Left cardiac atrium (tissue), 4 donors: ENCODE results near the gene PACS1. TPM values are rescaled to one million over a fixed set of nuclear protein-coding genes. Genes with fewer than 3 reads are reported as not detected.
A peak's percentile ranks its signal among the peaks of the same experiment; 100 is the strongest.

ENCODE experiments used
- ATAC-seq, 2 donors: fragments of 200-7000 bp; cut with Tn5 transposase; one replicate each; pipeline ENCODE4 v1.9.1; 2020; ENCODE audit warnings: mild to moderate bottlenecking in 2 of 2, moderate library complexity in 2 of 2
- DNase-seq: peaks from one replicate; pipeline ENCODE4 v3.0.0-alpha.2; 2020
- intact Hi-C, 2 donors: fragments of 100-400 bp; cut with DNase I; formaldehyde crosslinking; loops; one replicate each; pipeline versions ENCODE4 v1.14.1 to v1.15.1; 2022 to 2023
- total RNA-seq, 2 donors: library from RNA; stranded (reverse); fragmentation: NEBNext Ultra II Directional; extraction: Animal tissue kit (Norgen Biotek cat#: 25700); gene quantifications; one replicate each; pipeline ENCODE4 v1.2.1, GENCODE V29; 2021
- donor health status: DM: no; HTN: yes; CAD: no.
- donor health status: DM: no; HTN: yes; CAD: no; lungs with severe emphysema.
- donor health status: DM: yes; HTN: yes; CAD: no.
- donor health status: Dilated cardiomyopathy.

PACS1 gene
- total RNA-seq, 2 donors from 2014 or later = 51.6 to 74.4 TPM

DNA sequence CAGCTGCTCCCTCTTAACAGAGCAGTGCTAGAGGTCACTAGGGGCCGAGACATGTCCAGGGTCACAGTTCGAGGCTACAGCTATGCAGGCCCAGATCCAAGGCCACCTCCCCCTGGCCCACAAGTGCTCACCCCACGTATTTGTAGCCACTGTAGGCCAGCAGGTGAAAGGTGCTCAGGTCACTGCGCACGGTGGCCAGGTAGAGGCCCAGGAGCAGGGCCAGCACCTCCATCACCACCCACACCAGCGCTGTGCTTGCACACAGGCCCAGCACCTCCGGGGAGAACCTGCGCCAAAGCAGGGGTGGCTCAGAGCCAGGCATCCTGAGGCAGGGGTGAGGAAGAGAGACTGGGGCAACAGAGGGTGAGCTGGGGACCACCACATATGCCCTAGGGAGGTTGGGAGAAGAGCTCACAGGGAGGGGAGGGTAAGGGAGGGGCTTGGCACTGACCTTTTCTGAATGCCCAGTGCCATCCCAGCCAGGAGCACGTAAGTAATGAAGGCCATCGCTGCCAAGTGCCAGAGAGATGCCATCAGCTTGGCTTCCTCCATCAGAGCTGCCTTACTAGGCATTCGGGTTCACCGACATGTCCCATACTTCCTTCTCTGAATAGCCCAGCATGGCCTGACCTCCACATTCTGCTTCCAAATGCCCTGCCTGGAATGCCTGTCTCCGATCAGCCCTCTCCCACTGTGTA is 215.3 kb downstream of the PACS1 start:
- intact Hi-C loops = loop anchor here in 1 of 2 donors (10.0 kb wide), 1 partner anchor 61 kb away; no protein-coding TSS in a partner anchor
- ATAC-seq (no peak), DNase-seq (no peak)

DNA sequence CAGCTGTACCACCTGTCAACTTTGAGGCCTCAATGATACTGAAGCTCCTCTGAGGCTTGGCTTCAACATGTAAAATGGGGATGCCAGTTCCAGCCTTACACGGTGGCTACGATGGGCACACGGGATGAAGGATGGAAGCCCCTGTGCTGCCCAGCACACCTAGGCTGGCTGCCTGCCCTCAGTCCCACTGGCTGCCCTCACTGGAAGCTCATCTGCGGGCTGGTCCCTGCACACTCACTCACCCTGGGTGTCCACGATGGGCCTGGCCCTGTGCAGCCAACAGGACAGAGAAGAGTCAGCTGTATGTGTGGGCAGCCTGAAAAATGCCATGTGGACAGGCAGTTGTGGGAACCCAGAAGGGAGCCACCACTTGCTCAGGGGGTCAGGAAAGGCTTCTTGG is 216.6 kb downstream of the PACS1 start:
- no peak for DNase-seq
- no peak for ATAC-seq
- intact Hi-C loops = loop anchor here in 1 of 2 donors (10.0 kb wide), 1 partner anchor 62 kb away; no protein-coding TSS in a partner anchor

DNA sequence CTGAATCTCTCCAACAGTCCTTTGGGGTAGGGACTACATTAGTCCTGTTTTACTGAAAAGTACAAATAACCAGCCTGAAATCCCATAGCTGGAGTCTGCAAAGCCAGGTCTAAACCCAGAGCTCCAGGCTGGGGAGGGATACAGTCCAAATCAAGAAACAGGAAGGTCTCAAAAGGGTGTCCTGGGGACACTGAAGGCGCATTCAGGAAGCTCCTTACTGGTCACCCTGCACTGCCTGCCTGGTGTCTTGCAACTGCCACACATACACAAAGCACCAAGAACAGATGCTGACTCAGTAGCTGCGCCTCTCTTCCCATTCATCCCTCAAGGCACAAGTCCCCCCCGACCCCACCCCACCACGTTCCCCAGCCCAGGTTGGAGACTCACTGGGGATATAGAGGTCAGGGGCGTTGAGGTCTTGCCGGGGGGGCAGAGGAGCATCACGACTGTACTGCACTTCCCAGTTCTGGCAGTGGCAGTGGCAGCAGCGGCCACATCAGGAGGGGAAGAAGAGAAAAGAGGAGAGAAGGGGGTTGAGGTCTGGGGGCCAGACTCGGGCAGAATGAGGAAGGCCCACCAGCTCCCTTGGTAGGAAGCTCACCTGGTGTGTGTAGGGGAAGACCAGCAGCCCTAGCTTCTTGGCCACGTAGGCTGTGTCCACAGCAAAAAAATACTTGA is 217.3 kb downstream of the PACS1 start:
- ATAC-seq (no peak), DNase-seq (no peak)
- intact Hi-C loops = loop anchor here in 1 of 2 donors (10.0 kb wide), 1 partner anchor 63 kb away; no protein-coding TSS in a partner anchor

DNA sequence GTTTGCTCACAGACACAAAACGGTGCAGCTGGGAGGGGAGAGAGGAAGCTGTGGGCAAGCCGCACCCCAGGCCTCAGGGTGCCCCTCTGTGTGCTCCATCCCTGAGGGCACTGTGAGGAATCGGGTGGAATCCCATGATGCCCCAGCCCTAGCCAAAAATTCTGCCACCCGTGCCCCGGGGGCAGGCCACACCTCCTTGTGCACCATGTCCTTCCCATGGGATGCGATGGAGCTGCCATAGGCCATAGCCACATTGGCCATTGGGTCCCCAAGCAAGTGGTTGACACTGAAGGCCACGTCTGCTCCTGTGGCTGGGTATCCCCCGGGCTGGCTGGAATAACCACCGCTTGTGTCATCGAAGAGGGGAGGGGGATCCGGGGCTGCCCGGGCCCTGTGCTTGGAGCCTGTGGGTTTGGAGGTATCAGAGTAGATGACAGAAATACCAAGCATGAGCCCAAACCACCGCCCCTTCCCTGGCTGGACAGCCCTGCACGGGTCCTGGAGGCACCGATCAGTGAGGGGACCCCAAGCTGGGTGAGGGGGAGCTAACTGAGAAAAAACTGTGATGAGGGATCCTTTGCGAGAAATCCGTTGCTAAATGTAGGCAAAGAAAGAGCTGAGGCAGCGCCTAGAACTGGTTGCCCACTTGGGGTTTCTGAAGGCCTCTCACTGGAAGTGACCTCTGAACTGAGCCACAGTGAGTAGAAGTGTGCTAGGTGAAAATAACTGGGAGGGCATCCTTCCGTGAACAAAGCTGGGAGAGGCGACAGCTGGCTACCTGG is 218.0 kb downstream of the PACS1 start:
- DNase-seq (no peak), ATAC-seq (no peak)
- intact Hi-C loops = loop anchor here in 1 of 2 donors (10.0 kb wide), 1 partner anchor 63 kb away; no protein-coding TSS in a partner anchor

DNA sequence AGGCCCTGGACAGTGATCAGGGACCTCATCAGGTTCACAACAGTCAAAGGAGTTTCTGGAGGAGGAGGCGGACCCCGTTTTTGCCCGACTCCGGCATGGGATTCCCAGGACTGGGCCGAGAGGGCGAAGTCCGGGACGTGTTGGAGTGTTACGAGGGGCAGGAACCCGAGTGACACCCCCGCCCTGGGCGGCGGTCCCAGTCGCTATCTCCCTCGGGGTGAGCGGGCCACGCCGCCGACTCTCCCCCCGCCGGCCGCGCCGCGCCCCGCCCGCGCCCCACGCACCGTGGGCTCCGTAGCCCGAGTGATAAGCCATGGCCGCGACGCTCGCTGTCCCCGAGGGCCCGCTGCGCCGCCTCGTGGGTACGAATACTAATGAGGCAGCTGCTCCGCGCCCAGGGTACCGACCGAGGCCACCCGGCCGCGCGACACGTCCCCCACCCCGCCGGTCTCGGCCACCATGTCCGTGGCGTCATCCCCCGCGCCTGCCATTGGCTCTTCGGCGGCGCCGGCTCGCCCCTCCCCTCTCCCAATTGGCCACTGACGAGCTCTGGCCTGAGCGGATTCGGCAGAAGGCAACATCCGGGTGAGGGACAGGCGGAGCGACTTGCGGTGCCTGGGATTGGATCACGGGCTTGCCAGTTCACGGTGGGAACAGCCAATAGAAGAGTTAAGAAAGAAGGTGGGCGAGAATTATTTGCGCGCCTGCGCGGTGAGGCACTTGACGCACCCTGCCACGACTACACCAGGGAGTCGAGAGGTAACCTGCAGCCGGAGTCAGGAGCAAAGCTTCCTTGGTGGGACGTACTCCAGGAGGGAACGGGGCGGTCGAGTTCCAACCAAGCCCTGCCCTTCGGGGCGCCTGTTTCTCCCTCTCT is 218.8 kb downstream of the PACS1 start, which contains the start of gene YIF1A:
TSS of gene YIF1A (minus strand) at position 473 of the 877 bp plus-strand sequence. CDS start at position 315, 158 bp downstream.
- ATAC-seq (peak; percentile 94 to 97), DNase-seq (peak; percentile 99)
- intact Hi-C loops = loop anchor here in 1 of 2 donors (10.0 kb wide), 1 partner anchor 64 kb away; no protein-coding TSS in a partner anchor

DNA sequence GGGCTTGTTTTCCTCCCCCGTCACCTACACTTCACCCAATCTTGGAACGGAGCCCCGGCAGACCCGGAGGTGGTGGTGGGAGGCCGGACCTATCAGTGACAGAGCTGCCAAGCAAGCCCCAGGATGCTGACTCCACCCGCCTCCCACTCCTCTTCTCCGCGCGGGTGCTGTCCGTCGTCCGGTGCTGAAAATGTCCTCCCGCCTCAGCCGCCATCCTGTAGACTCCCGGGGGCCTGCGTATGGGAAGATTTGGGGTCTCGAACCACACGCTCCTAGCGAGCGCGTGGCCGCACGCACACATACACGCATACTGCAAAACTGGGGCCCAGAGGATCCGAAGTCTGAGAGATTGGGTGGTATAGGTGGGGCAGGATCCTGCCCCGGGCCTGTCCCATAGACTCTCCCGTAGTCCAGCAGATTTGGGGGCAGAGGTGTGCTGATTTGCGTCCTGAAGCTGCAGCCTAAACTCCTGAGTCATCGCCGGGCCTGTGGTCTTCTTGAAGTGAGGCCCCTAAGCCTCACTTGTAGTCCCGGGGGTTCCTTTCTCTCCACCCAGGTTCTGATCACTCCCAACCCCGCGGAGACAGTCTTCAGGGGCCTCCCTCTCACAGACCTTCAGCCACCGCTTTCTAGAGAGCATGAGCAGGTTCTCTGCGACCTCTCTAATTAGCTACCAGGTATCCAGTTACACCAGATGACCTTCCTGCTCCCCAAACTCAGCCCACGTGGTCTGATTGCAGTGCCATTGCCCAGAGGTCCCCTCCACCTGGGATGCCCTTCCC is 219.7 kb downstream of the PACS1 start:
- intact Hi-C loops = loop anchor here in 1 of 2 donors (10.0 kb wide), 1 partner anchor 65 kb away; no protein-coding TSS in a partner anchor
- DNase-seq = peak; percentile 81
- peak; percentile 58 to 61 for ATAC-seq

DNA sequence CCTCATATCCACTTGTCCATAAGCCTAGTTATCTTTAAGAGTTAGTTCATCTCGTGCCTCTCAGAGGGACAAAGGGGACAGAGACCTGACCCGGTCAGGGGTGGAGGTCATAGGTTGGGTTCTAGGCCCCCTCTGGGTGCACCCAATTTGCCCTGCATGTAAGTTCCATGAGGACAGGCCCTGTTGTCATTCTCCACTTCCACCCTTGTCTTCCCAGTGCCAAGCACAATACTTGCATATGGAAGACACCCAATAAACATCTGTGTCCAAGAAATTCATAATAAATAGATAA is 220.2 kb downstream of the PACS1 start:
- ATAC-seq = no peak
- intact Hi-C loops = no loop called here
- no peak for DNase-seq

DNA sequence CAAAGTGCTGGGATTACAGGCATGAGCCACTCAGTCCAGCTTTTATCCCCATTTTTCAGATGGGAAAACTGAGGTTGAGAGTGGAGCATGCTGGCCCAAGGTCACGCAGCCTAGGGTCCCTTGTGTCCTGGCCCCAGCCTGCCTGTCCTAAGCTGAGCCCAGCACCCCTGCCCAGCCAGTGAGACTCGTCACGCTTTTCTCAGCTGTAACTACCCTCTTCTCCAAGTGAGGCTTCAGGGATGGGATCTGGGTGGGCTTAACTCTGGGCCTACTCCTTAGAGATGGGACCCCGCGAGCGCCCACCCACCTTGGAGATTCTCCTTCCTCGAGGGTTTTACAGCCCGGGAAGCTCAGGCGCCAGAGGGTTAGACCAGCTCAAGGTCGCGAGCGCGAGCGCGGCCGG is 221.2 kb downstream of the PACS1 start:
- ATAC-seq (no peak), DNase-seq (no peak)
- intact Hi-C loops = no loop called here

DNA sequence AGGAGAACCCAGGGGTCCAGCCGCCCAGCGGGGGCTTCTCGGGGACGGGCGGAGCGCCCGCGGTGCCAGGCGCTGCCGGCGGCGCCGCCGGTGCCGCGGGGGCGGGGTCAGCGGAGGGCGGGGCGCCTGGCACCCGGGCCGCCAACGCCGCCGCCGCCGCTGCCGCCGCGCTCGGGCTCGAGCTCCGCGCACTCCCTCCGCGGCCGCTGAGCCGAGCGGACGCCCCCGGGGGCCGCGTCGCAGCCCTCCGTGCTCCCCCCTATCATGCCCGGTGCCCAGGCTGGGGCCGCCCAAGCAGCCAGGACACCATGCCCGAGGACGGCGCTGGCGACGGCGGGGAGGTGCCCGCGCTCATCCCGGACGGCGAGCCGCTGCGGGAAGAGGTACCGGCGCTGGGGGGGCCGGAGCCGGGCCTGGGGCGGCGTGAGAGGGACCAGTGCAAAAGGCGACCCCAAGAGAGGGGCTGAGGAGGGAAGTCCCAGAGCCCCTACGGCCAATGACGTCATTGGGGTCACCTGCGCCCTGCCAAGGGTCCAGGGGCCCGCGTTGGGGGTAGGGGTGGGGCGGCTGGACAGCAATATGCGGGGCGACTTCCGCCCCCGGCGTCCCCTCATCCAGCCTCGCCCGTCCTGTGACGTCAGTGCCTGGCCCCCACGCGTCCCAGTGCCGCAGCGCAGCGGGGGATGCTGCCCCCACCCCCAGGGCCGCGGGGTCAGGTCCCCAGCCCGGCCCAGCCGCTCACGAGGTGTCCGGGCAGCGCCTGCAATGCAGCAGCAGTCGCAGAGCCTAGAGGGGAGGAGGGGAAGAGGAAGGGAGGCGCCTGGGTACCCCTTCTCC is 221.9 kb downstream of the PACS1 start, which contains the start of gene TMEM151A:
TSS of gene TMEM151A (plus strand) at position 189 of the 837 bp plus-strand sequence. CDS start at position 309, 120 bp downstream.
- intact Hi-C loops = no loop called here
- no peak for ATAC-seq
- no peak for DNase-seq

DNA sequence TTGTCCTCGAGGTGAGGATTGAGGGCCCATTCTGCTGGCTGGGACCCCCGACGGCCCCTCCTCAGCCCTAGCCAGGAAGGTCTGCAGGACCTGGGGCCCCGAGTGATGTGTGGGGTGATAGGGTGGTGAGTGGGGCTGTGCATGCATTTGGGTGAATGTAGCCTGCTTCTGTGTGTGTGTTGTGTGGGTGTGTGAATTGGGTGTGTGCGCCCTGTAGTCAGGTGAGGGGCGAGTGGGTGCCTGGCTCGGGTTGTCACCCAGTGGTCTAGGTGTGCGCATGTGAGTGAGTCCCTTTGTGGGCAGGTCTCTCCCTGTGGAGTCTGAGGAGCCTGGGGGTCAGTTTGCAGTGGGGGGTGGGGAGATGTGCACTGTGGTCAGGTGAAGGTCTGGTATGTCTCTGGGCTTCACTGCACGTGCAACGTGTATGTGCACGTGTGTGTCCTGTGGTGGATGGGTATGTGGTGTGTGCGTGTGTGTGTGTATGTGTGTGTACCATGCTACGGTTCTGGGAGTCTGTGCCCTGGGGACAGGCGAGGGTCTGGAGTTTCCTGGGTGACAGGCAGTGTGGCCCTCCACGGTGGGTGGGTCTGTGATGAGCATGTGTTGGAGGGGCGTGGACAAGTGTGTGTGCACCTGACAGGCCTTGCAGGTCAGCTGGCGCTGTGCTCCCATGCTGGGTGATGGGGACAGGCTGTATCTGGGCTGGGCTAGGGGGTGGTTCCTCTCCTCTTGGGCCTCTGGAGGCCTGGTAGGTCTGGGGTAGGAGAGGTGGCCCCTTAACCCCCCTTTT is 222.7 kb downstream of the PACS1 start:
- ATAC-seq = no peak
- DNase-seq = no peak
- intact Hi-C loops = no loop called here

DNA sequence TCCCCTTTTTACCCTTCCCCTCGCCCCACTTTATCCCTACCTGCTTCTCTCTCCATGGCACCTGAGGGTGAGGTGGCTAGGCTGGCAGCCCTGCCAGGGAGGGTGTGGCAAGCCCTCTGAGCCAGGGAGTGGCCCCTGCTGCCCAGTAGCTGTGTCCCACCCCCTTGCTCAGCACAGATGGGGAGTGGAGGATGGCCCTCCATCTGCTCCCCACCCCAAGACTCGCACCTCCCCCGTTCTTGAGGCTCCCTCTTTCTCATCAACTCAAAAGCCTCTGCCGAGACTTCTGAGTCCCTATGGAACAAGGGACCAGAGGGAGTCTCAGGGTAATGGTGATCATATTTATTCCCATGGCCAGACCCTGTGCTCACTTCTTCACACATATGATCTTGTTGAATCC is 223.3 kb downstream of the PACS1 start:
- intact Hi-C loops = no loop called here
- ATAC-seq (no peak), DNase-seq (no peak)

DNA sequence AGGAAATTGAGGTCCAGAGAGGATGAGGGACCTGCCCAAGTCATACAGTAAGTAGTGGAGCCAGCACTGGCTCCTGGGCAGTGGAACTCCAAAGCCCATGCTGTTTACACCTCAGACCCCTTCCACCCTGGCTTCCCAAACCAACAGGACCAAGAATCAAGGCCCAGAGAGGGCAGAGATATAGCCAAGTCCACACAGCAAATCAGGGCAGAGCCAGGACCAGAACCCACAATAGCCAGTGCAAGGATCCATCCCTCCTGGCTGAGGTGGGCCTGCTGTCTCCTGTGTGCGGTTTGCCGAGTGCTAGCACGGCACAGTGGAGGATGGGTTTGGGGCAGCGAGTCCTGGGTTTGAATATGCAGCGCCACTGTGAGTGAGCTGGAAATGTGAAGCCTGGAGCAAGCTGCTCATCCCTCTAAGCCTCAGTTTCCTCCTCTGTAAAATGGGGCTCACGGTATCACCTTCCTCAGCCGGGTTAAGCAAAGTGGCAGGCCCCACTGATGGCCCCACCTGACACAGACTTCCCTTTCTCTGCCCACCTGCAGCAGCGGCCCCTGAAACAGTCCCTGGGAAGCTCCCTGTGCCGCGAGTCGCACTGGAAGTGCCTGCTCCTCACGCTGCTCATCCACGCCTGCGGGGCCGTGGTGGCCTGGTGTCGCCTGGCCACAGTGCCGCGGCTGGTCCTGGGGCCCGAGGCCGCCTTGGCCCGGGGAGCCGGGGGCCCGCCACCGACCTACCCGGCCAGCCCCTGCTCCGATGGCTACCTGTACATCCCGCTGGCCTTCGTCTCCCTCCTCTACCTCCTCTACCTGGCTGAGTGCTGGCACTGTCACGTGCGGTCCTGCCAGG is 223.9 kb downstream of the PACS1 start:
- DNase-seq (no peak), ATAC-seq (no peak)

More for the DNA sequence above, 223.9 kb downstream of the PACS1 start:
- intact Hi-C loops = no loop called here
